Aorta (tissue), 5 donors: ENCODE results near the gene GALNT2. TPM values are rescaled to one million over a fixed set of nuclear protein-coding genes. Genes with fewer than 3 reads are reported as not detected.

Experiments used
- ATAC-seq: fragments of 200-7000 bp; cut with Tn5 transposase; one replicate; pipeline ENCODE4 v1.9.1; 2022; ENCODE audit warnings: moderate library complexity; ENCODE audit not compliant: low FRiP score
- DNase-seq, 2 donors: peaks; one replicate each; pipeline ENCODE4 v3.0.0-alpha.2; 2020
- H3K27ac ChIP-seq, 2 donors: one replicate each; pipeline ENCODE4 v1.5.1; 2013; ENCODE audit warnings: low read length in 2 of 2, mild to moderate bottlenecking in 2 of 2, moderate library complexity in 2 of 2, control low read depth in 1 of 2, inconsistent platforms in 1 of 2, low read depth in 1 of 2
- H3K27me3 ChIP-seq, 2 donors: one replicate each; pipeline ENCODE4 v1.6.1; 2013; ENCODE audit warnings: control low read depth in 1 of 2, low read length in 1 of 2, mild to moderate bottlenecking in 1 of 2, moderate library complexity in 1 of 2; ENCODE audit not compliant: insufficient read depth in 2 of 2, control insufficient read depth in 1 of 2
- H3K36me3 ChIP-seq, 2 donors: one replicate each; pipeline ENCODE4 v1.6.1; 2013; ENCODE audit warnings: control low read depth in 1 of 2, low read length in 1 of 2, mild to moderate bottlenecking in 1 of 2; ENCODE audit not compliant: insufficient read depth in 2 of 2, control insufficient read depth in 1 of 2
- H3K4me1 ChIP-seq, 2 donors: one replicate each; pipeline ENCODE4 v1.6.1; 2013; ENCODE audit warnings: low read length in 2 of 2, control low read depth in 1 of 2, mild to moderate bottlenecking in 1 of 2, moderate library complexity in 1 of 2; ENCODE audit not compliant: insufficient read depth in 2 of 2, control insufficient read depth in 1 of 2
- H3K4me3 ChIP-seq, 2 donors: one replicate each; pipeline ENCODE4 v1.5.1; 2013; ENCODE audit warnings: low read length in 2 of 2, control low read depth in 1 of 2, mild to moderate bottlenecking in 1 of 2
- H3K9me3 ChIP-seq: one replicate; pipeline ENCODE4 v1.6.1; 2013; ENCODE audit warnings: mild to moderate bottlenecking, low read length; ENCODE audit not compliant: control insufficient read depth
- WGBS, 2 donors: extraction: QIAGEN DNeasy Blood & Tissue Kit; methylation state at CpG; one replicate each; pipeline ENCODE4 v1.1.7; 2013; 5-methylcytosine and 5-hydroxymethylcytosine counted together
- intact Hi-C, 2 donors: fragments of 100-400 bp; cut with DNase I; formaldehyde crosslinking; loops; one replicate each; pipeline versions ENCODE4 v1.14.2 to v1.15.0; 2022
- polyA plus RNA-seq, 2 donors: library from polyadenylated mRNA; stranded (reverse); fragments of 200-250 nt; gene quantifications; one replicate each; pipeline ENCODE4 v1.2.3, GENCODE V29; 2013
- total RNA-seq, 2 donors: library from RNA; stranded (reverse); fragmentation: NEBNext Ultra II Directional; extraction: Animal tissue kit (Norgen Biotek cat#: 25700); gene quantifications; one replicate each; pipeline ENCODE4 v1.2.1, GENCODE V29; 2021
- donor health status: healthy with polysubstance abuse.
- donor health status: Bipolar disorder and iron deficiency.
- donor health status: DM: no; HTN: no; CAD: no.
- donor health status: DM: no; HTN: no; CAD: no.
- donor health status: DM: yes; HTN: yes; CAD: no.

The GALNT2 gene
- total and polyA plus RNA-seq, 4 donors = 29.1 to 116 (median 105) TPM

- intact Hi-C loops = loop anchor here (5.0 kb wide), 4 partner anchors 36 to 696 kb away; partner anchors contain the start of gene GALNT2 (in 1 of the 2)
- Histone ChIP-seq H3K4me3 (no peak overlapping the region), H3K36me3 (peaks cover 0 to 2% of the 10 kb centered on the region in 2 donors), H3K4me1 (no peaks in the 10 kb centered on the region), H3K27ac (peak overlapping the region in 1 of 2 donors; percentile 11), H3K27me3 (no peaks in the 10 kb centered on the region), H3K9me3 (no peaks in the 10 kb centered on the region)
- WGBS, 2 donors = 75 to 77% methylated on average over 18 to 19 of the region's 19 CpGs
- peak; percentile 57 for ATAC-seq
- peak in 1 of 2 donors; percentile 68 for DNase-seq
Measured at GRCh38 chr1:230268371-230269170, 201.5 kb downstream of the GALNT2 start.

GRCh38 chr1:230270185-230270558 lies 203.1 kb downstream of the GALNT2 start:
- Histone ChIP-seq H3K27ac (peak overlapping the region; percentile 78 to 90), H3K36me3 (no peaks in the 10 kb centered on the region), H3K9me3 (no peaks in the 10 kb centered on the region), H3K4me1 (no peaks in the 10 kb centered on the region), H3K27me3 (no peaks in the 10 kb centered on the region), H3K4me3 (no peak overlapping the region)
- DNase-seq = peak in 1 of 2 donors; percentile 41
- no peak for ATAC-seq
- intact Hi-C loops = loop anchor here (2.0 to 5.0 kb wide), 2 partner anchors 53 to 203 kb away; partner anchors contain the start of gene GALNT2 (in 1 of the 2)
- 39 to 42% methylated on average over 1 of the region's 1 CpG for WGBS, 2 donors

GRCh38 chr1:230270559-230271281 lies 203.7 kb downstream of the GALNT2 start:
- H3K4me1 ChIP-seq = no peaks in the 10 kb centered on the region
- ATAC-seq = peak; percentile 16
- no peaks in the 10 kb centered on the region for H3K36me3 ChIP-seq
- intact Hi-C loops = loop anchor here (2.0 to 5.0 kb wide), 2 partner anchors 53 to 204 kb away; partner anchors contain the start of gene GALNT2 (in 1 of the 2)
- H3K27ac ChIP-seq = peak overlapping the region; percentile 78 to 94
- no peaks in the 10 kb centered on the region for H3K27me3 ChIP-seq
- H3K4me3 ChIP-seq = no peak overlapping the region
- peak in 1 of 2 donors; percentile 55 for DNase-seq
- 4 to 5% methylated on average over 14 of the region's 14 CpGs for WGBS, 2 donors
- no peaks in the 10 kb centered on the region for H3K9me3 ChIP-seq

DNA sequence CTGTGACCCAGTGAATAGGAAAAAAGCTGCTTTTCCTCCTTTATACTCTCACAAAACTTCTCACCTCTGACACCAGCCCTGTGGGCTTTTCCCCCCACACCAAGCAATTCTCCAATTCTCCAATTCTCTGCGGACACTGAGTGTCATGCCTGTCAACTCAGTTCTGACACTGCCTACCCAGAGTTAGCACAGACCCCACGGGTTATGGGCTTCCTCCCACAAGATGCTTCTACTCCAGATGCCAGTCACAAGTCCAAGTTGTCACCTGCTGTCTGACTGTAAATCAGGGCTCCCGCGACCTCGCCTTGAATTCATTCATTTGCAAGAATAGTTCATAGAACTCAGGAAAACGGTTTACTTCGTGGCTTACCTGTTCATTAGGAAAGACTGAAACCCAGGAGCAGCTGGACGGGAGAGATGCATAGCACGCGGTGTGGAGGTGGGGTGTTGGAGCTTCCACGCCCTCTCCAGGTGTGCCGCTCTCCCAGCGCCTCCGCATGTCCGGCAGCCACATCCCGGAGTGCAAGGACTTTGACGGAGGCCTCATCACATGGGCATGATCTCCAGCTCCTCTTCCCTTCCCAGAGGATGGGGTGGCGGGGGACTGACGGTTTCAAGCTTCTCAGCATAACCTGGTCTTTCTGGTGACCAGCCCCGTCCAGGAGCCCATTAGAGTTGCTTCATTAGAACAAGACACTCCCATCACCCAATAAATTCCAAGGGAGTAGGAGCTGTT lies 204.4 kb downstream of the GALNT2 start:
- Histone ChIP-seq H3K4me1 (no peaks in the 10 kb centered on the region), H3K27ac (peak overlapping the region; percentile 20 to 94), H3K9me3 (no peaks in the 10 kb centered on the region), H3K4me3 (no peak overlapping the region), H3K27me3 (no peaks in the 10 kb centered on the region), H3K36me3 (peaks cover 0 to 2% of the 10 kb centered on the region in 2 donors)
- ATAC-seq (no peak), DNase-seq (peak in 1 of 2 donors; percentile 57)
- 87 to 88% methylated on average over 20 of the region's 20 CpGs for WGBS, 2 donors
- intact Hi-C loops = loop anchor here (2.0 to 5.0 kb wide), 2 partner anchors 54 to 205 kb away; partner anchors contain the start of gene GALNT2 (in 1 of the 2)

DNA sequence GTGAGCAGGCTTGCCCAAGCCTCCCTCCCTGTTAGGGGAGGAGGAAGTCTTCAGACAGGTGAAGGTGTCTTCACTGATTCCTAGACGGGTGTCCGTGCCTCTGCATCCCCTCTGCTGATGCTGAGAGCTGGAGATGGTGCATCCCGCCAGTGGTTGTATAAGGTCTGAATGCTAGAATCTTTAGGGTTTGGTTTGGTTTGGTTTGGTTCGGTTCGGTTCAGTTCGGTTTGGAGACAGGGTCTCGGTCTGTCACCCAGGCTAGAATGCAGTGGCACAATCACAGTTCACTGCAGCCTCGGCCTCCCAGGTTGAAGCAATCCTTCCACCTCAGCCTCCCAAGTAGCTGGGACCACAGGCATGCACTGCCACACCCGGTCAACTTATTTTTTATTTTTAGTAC lies 205.5 kb downstream of the GALNT2 start:
- intact Hi-C loops = loop anchor here in 1 of 2 donors (5.0 kb wide), 1 partner anchor 55 kb away; no protein-coding TSS in a partner anchor
- Histone ChIP-seq H3K4me1 (peaks cover 0 to 4% of the 10 kb centered on the region in 2 donors), H3K36me3 (peaks cover 0 to 2% of the 10 kb centered on the region in 2 donors), H3K4me3 (no peak overlapping the region), H3K27ac (peak overlapping the region in 1 of 2 donors; percentile 17), H3K27me3 (no peaks in the 10 kb centered on the region), H3K9me3 (no peaks in the 10 kb centered on the region)
- peak in 1 of 2 donors; percentile 36 for DNase-seq
- 89% methylated on average over 9 of the region's 9 CpGs for WGBS, 2 donors
- ATAC-seq = no peak

GRCh38 chr1:230273141-230273710 lies 206.2 kb downstream of the GALNT2 start:
- peaks cover 0 to 2% of the 10 kb centered on the region in 2 donors for H3K36me3 ChIP-seq
- H3K27ac ChIP-seq = peak overlapping the region in 1 of 2 donors; percentile 29
- no peaks in the 10 kb centered on the region for H3K9me3 ChIP-seq
- no peaks in the 10 kb centered on the region for H3K27me3 ChIP-seq
- no peak overlapping the region for H3K4me3 ChIP-seq
- peaks cover 0 to 4% of the 10 kb centered on the region in 2 donors for H3K4me1 ChIP-seq
- WGBS, 2 donors = 79 to 85% methylated on average over 7 of the region's 7 CpGs
- ATAC-seq (no peak), DNase-seq (peak in 1 of 2 donors; percentile 25)
- intact Hi-C loops = loop anchor here in 1 of 2 donors (5.0 kb wide), 1 partner anchor 56 kb away; no protein-coding TSS in a partner anchor

- ATAC-seq (peak; percentile 8), DNase-seq (no peak)
- H3K4me1 ChIP-seq = peaks cover 0 to 4% of the 10 kb centered on the region in 2 donors
- H3K27me3 ChIP-seq = no peaks in the 10 kb centered on the region
- no peaks in the 10 kb centered on the region for H3K9me3 ChIP-seq
- WGBS, 2 donors = 17 to 25% methylated on average over 15 of the region's 15 CpGs
- intact Hi-C loops = loop anchor here in 1 of 2 donors (5.0 kb wide), 1 partner anchor 57 kb away; no protein-coding TSS in a partner anchor
- H3K36me3 ChIP-seq = peaks cover 0 to 2% of the 10 kb centered on the region in 2 donors
- peak overlapping the region in 1 of 2 donors; percentile 49 for H3K27ac ChIP-seq
- no peak overlapping the region for H3K4me3 ChIP-seq
Measured at GRCh38 chr1:230274254-230274653, 207.2 kb downstream of the GALNT2 start.
